Activated T-cell treated with anti-CD3 and anti-CD28 coated beads, Interleukin-2, amount 50 U/mL, for 72 hours (primary cell): ENCODE results near the gene PLIN1. TPM values are rescaled to one million over a fixed set of nuclear protein-coding genes. Genes with fewer than 3 reads are reported as not detected.

Experiments
- ATAC-seq, 2 donors: fragments of 150-1000 bp; cut with Tn5 transposase; replicated peaks in 1 of 2; 2 replicates each; pipeline ENCODE4 v1.10.0; 2021; ENCODE audit warnings: moderate library complexity in 2 of 2, mild to moderate bottlenecking in 1 of 2
- DNase-seq, 2 donors: peaks; one replicate each; pipeline ENCODE4 v3.0.0; 2021 to 2022; ENCODE audit warnings: mixed read lengths in 1 of 2
- H3K27ac Mint-ChIP-seq: one replicate; pipeline ENCODE4 v1.8.0; 2022; ENCODE audit warnings: mild to moderate bottlenecking, moderate library complexity, mixed read lengths
- H3K27me3 Mint-ChIP-seq: one replicate; pipeline ENCODE4 v1.8.0; 2022; ENCODE audit warnings: low read depth, mixed read lengths
- H3K36me3 Mint-ChIP-seq, 2 donors: one replicate each; pipeline ENCODE4 v1.8.0; 2022; ENCODE audit warnings: mixed read lengths in 2 of 2, mild to moderate bottlenecking in 1 of 2; ENCODE audit not compliant: insufficient read depth in 2 of 2
- H3K4me1 Mint-ChIP-seq: one replicate; pipeline ENCODE4 v1.8.0; 2022; ENCODE audit warnings: low read depth, mixed read lengths
- H3K4me3 Mint-ChIP-seq, 2 donors: one replicate each; pipeline ENCODE4 v1.8.0; 2022; ENCODE audit warnings: mild to moderate bottlenecking in 2 of 2, mixed read lengths in 2 of 2, moderate library complexity in 2 of 2
- H3K9me3 Mint-ChIP-seq, 2 donors: one replicate each; pipeline ENCODE4 v1.8.0; 2022; ENCODE audit warnings: mixed read lengths in 2 of 2
- total RNA-seq, 2 donors: library from RNA; stranded (reverse); gene quantifications; one replicate each; pipeline ENCODE4 v1.2.3, GENCODE V29; 2022

PLIN1 gene
- total RNA-seq, 2 donors from 2014 or later: 0.88 to 1.3 TPM

GRCh38 chr15:89686522-89686921 is 7.4 kb upstream of the PLIN1 start:
- no peak for DNase-seq
- Mint-ChIP-seq H3K27ac (no peak overlapping the region), H3K27me3 (no peaks in the 10 kb centered on the region), H3K4me1 (peaks cover 13% of the 10 kb centered on the region), H3K36me3 (no peaks in the 10 kb centered on the region), H3K4me3 (no peak overlapping the region), H3K9me3 (no peaks in the 10 kb centered on the region)
- no peak for ATAC-seq

- Mint-ChIP-seq H3K9me3 (no peaks in the 10 kb centered on the region), H3K27ac (no peak overlapping the region), H3K4me3 (no peak overlapping the region), H3K4me1 (peaks cover 11% of the 10 kb centered on the region), H3K36me3 (no peaks in the 10 kb centered on the region), H3K27me3 (no peaks in the 10 kb centered on the region)
- ATAC-seq (no peak), DNase-seq (no peak)
These were observed 6.8 kb upstream of the PLIN1 start for GRCh38 chr15:89685995-89686394.

- Mint-ChIP-seq H3K4me3 (no peak overlapping the region), H3K4me1 (no peaks in the 10 kb centered on the region), H3K9me3 (no peaks in the 10 kb centered on the region), H3K36me3 (no peaks in the 10 kb centered on the region), H3K27me3 (no peaks in the 10 kb centered on the region), H3K27ac (no peak overlapping the region)
- DNase-seq (no peak), ATAC-seq (no peak)
These were observed 2.0 kb upstream of the PLIN1 start for GRCh38 chr15:89681146-89681545.

- Mint-ChIP-seq H3K27ac (no peak overlapping the region), H3K4me1 (no peaks in the 10 kb centered on the region), H3K27me3 (no peaks in the 10 kb centered on the region), H3K4me3 (no peak overlapping the region), H3K9me3 (no peaks in the 10 kb centered on the region), H3K36me3 (no peaks in the 10 kb centered on the region)
- no peak for DNase-seq
- ATAC-seq: no peak
These were observed 1.2 kb upstream of the PLIN1 start for GRCh38 chr15:89680282-89680873.

- Mint-ChIP-seq H3K27ac (no peak overlapping the region), H3K4me3 (no peak overlapping the region), H3K9me3 (no peaks in the 10 kb centered on the region), H3K27me3 (no peaks in the 10 kb centered on the region), H3K36me3 (no peaks in the 10 kb centered on the region), H3K4me1 (no peaks in the 10 kb centered on the region)
- ATAC-seq (no peak), DNase-seq (no peak)
These were observed 1.8 kb downstream of the PLIN1 start for GRCh38 chr15:89677381-89677780.

- Mint-ChIP-seq H3K9me3 (no peaks in the 10 kb centered on the region), H3K27me3 (no peaks in the 10 kb centered on the region), H3K4me3 (no peak overlapping the region), H3K27ac (no peak overlapping the region), H3K36me3 (no peaks in the 10 kb centered on the region), H3K4me1 (no peaks in the 10 kb centered on the region)
- no peak for ATAC-seq
- no peak for DNase-seq
These were observed 3.6 kb downstream of the PLIN1 start for GRCh38 chr15:89675606-89676005.

GRCh38 chr15:89674526-89674925 is 4.6 kb downstream of the PLIN1 start:
- H3K36me3 Mint-ChIP-seq: no peaks in the 10 kb centered on the region
- H3K4me1 Mint-ChIP-seq: no peaks in the 10 kb centered on the region
- H3K4me3 Mint-ChIP-seq: no peak overlapping the region

GRCh38 chr15:89673165-89673512 is 6.0 kb downstream of the PLIN1 start:
- H3K36me3 Mint-ChIP-seq: no peaks in the 10 kb centered on the region
- H3K4me1 Mint-ChIP-seq: no peaks in the 10 kb centered on the region
- DNase-seq (peak; percentile 31 to 37), ATAC-seq (peak; percentile 32 to 54)
- H3K4me3 Mint-ChIP-seq: no peak overlapping the region
- H3K9me3 Mint-ChIP-seq: no peaks in the 10 kb centered on the region
- no peak overlapping the region for H3K27ac Mint-ChIP-seq
- H3K27me3 Mint-ChIP-seq: no peaks in the 10 kb centered on the region

More at GRCh38 chr15:89674526-89674925, 4.6 kb downstream of the PLIN1 start:
- Mint-ChIP-seq H3K27me3 (no peaks in the 10 kb centered on the region), H3K27ac (no peak overlapping the region), H3K9me3 (no peaks in the 10 kb centered on the region)
- no peak for DNase-seq
- ATAC-seq: no peak

- no peaks in the 10 kb centered on the region for H3K27me3 Mint-ChIP-seq
- ATAC-seq (no peak), DNase-seq (no peak)
- no peak overlapping the region for H3K27ac Mint-ChIP-seq
- H3K36me3 Mint-ChIP-seq: no peaks in the 10 kb centered on the region
- no peaks in the 10 kb centered on the region for H3K4me1 Mint-ChIP-seq
- no peaks in the 10 kb centered on the region for H3K9me3 Mint-ChIP-seq
- H3K4me3 Mint-ChIP-seq: no peak overlapping the region
These were observed 6.7 kb downstream of the PLIN1 start for GRCh38 chr15:89672221-89673164.

- H3K4me3 Mint-ChIP-seq: no peak overlapping the region
- no peak overlapping the region for H3K27ac Mint-ChIP-seq
- H3K9me3 Mint-ChIP-seq: no peaks in the 10 kb centered on the region
- no peaks in the 10 kb centered on the region for H3K27me3 Mint-ChIP-seq
- no peaks in the 10 kb centered on the region for H3K36me3 Mint-ChIP-seq
- ATAC-seq (no peak), DNase-seq (no peak)
- no peaks in the 10 kb centered on the region for H3K4me1 Mint-ChIP-seq
These were observed 7.5 kb downstream of the PLIN1 start for GRCh38 chr15:89671687-89672086.

- H3K27ac Mint-ChIP-seq: no peak overlapping the region
- no peaks in the 10 kb centered on the region for H3K36me3 Mint-ChIP-seq
- H3K4me3 Mint-ChIP-seq: no peak overlapping the region
- DNase-seq (no peak), ATAC-seq (no peak)
- H3K27me3 Mint-ChIP-seq: no peaks in the 10 kb centered on the region
- H3K4me1 Mint-ChIP-seq: no peaks in the 10 kb centered on the region
- no peaks in the 10 kb centered on the region for H3K9me3 Mint-ChIP-seq
These were observed 8.1 kb downstream of the PLIN1 start for GRCh38 chr15:89670971-89671560.

GRCh38 chr15:89669941-89670340 is 9.2 kb downstream of the PLIN1 start:
- no peak for ATAC-seq
- Mint-ChIP-seq H3K4me1 (no peaks in the 10 kb centered on the region), H3K4me3 (no peak overlapping the region), H3K27ac (no peak overlapping the region), H3K36me3 (no peaks in the 10 kb centered on the region), H3K27me3 (peaks cover 3% of the 10 kb centered on the region), H3K9me3 (no peaks in the 10 kb centered on the region)
- no peak for DNase-seq

GRCh38 chr15:89669309-89669865 is 9.8 kb downstream of the PLIN1 start:
- H3K4me1 Mint-ChIP-seq: no peaks in the 10 kb centered on the region
- no peaks in the 10 kb centered on the region for H3K9me3 Mint-ChIP-seq
- DNase-seq: no peak
- H3K4me3 Mint-ChIP-seq: no peak overlapping the region
- ATAC-seq: no peak
- H3K27me3 Mint-ChIP-seq: peaks cover 8% of the 10 kb centered on the region
- H3K36me3 Mint-ChIP-seq: no peaks in the 10 kb centered on the region
- H3K27ac Mint-ChIP-seq: no peak overlapping the region
